ENCODE results near the gene TUFM.

DNA sequence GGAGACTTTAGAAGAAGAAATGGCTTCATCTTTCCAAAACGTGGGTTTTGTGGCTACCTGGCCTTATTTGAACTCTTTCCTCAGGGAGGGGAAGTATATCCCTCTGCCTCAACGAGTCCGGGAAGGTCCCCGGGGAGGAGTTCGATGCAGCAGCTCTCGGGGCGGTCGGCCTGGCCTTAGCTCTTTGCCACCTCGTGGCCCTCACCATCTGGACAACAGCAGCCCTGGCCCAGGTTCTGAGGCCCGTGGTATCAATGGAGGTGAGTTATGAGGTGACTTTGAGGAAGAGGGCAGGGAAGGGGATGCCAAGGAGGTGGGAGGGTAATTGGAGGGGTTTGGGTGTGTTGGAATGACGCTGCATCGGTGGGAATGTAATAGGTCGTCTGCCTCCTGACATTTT, 15.6 kb downstream of the TUFM start:
- TF ChIP-seq, protein P1, sequence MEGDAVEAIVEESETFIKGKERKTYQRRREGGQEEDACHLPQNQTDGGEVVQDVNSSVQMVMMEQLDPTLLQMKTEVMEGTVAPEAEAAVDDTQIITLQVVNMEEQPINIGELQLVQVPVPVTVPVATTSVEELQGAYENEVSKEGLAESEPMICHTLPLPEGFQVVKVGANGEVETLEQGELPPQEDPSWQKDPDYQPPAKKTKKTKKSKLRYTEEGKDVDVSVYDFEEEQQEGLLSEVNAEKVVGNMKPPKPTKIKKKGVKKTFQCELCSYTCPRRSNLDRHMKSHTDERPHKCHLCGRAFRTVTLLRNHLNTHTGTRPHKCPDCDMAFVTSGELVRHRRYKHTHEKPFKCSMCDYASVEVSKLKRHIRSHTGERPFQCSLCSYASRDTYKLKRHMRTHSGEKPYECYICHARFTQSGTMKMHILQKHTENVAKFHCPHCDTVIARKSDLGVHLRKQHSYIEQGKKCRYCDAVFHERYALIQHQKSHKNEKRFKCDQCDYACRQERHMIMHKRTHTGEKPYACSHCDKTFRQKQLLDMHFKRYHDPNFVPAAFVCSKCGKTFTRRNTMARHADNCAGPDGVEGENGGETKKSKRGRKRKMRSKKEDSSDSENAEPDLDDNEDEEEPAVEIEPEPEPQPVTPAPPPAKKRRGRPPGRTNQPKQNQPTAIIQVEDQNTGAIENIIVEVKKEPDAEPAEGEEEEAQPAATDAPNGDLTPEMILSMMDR (IDR thresholded peaks at IDR 0.05) = no peak
- TF ChIP-seq POLR2A (IDR thresholded peaks at IDR 0.05) = no peak
